GM12878 (cell line): ENCODE measurements around the gene PRX. TPM values are rescaled to one million over a fixed set of nuclear protein-coding genes. Genes with fewer than 3 reads are reported as not detected.

Source experiments
- BACH1 ChIP-seq: fragments of 450-650 bp; IDR thresholded peaks from 2 replicates; pipeline ENCODE4 v1.6.1; 2017; ENCODE audit warnings: mild to moderate bottlenecking, borderline replicate concordance
- CBX3 ChIP-seq: fragments of 200-600 bp; sonication (generic); IDR thresholded peaks from 2 replicates; pipeline ENCODE4 v1.6.1; 2016; ENCODE audit warnings: low read depth, borderline replicate concordance
- CBX5 ChIP-seq: sonication (generic); IDR thresholded peaks from 2 replicates; pipeline ENCODE4 v1.6.1; 2016; ENCODE audit warnings: low read depth, moderate library complexity, mild to moderate bottlenecking, inconsistent platforms
- CHD1 ChIP-seq: IDR thresholded peaks from 2 replicates; pipeline ENCODE4 v1.6.1; 2012; ENCODE audit warnings: low read depth, low read length, improper control_type of control experiment
- ETV6 ChIP-seq, 2 experiments: fragments of 450-650 bp in 1 of 2; IDR thresholded peaks in 1 of 2; conservative IDR thresholded peaks in 1 of 2; 2 replicates each; pipeline ENCODE4 v1.6.1; 2014; ENCODE audit warnings: antibody characterized with exemption in 1 of 2, borderline replicate concordance in 1 of 2, low read depth in 1 of 2, mild to moderate bottlenecking in 1 of 2, moderate library complexity in 1 of 2
- KDM1A ChIP-seq: fragments of 200-600 bp; sonication (generic); IDR thresholded peaks from 2 replicates; pipeline ENCODE4 v1.6.1; 2016; ENCODE audit warnings: borderline replicate concordance
- MEF2B ChIP-seq: fragments of 450-650 bp; IDR thresholded peaks from 2 replicates; pipeline ENCODE4 v1.6.1; 2018; ENCODE audit warnings: mild to moderate bottlenecking, moderate library complexity; ENCODE audit not compliant: partially characterized antibody, poor library complexity, severe bottlenecking
- MYC ChIP-seq: IDR thresholded peaks from 2 replicates; pipeline ENCODE4 v1.6.1; 2011; ENCODE audit warnings: mild to moderate bottlenecking, low read length, moderate library complexity, inconsistent platforms; ENCODE audit not compliant: insufficient read depth, insufficient replicate concordance, insufficient read length, severe bottlenecking
- NR2C1 ChIP-seq: fragments of 450-650 bp; IDR thresholded peaks from 2 replicates; pipeline ENCODE4 v1.6.1; 2017; ENCODE audit warnings: antibody characterized with exemption, mild to moderate bottlenecking, moderate library complexity
- PML ChIP-seq: IDR thresholded peaks from 2 replicates; pipeline ENCODE4 v1.6.1; 2012; ENCODE audit warnings: low read length, inconsistent platforms
- SUPT20H ChIP-seq: IDR thresholded peaks from 2 replicates; pipeline ENCODE4 v1.6.1; 2011; ENCODE audit warnings: low read depth, mild to moderate bottlenecking, low read length, moderate library complexity, borderline replicate concordance; ENCODE audit not compliant: control insufficient read depth
- SUZ12 ChIP-seq: fragments of 200-600 bp; sonication (generic); IDR thresholded peaks from one replicate; pipeline ENCODE4 v1.6.1; 2018; ENCODE audit warnings: antibody characterized with exemption, mild to moderate bottlenecking; ENCODE audit not compliant: unreplicated experiment
- TCF3 ChIP-seq: IDR thresholded peaks from 2 replicates; pipeline ENCODE4 v1.6.1; 2012; ENCODE audit warnings: low read depth, mild to moderate bottlenecking, low read length, borderline replicate concordance; ENCODE audit not compliant: insufficient read depth
- ZBTB33 ChIP-seq: fragments of 450-650 bp; IDR thresholded peaks from 2 replicates; pipeline ENCODE4 v1.6.1; 2017; ENCODE audit warnings: mild to moderate bottlenecking
- polyA plus RNA-seq, 11 experiments: library from polyadenylated mRNA; depleted of rRNA in 4 of 11; unstranded in 6 of 11; stranded (reverse) in 5 of 11; fragments of >200 nt; fragmentation: Nextera tagmentation in 4 of 11; fragmentation: Illumina TruSeq in 1 of 11; extraction: Ambion mirVana in 4 of 11; extraction: Trizol in 1 of 11; gene quantifications; 1 replicate in 1 of 11; 2 replicates in 10 of 11; pipeline versions ENCODE4 v1.2.1 to v1.2.3, GENCODE V29; 2011 to 2016; ENCODE audit warnings: inconsistent platforms in 2 of 11, missing spikeins in 2 of 11, low read depth in 1 of 11
- total RNA-seq, 4 experiments: library from RNA; depleted of rRNA in 3 of 4; stranded (reverse); fragments of >200 nt in 3 of 4; fragmentation: Illumina TruSeq in 1 of 4; extraction: Trizol in 1 of 4; gene quantifications; 2 replicates each; pipeline versions ENCODE4 v1.2.1 to v1.2.3, GENCODE V29; 2013 to 2021
- TF ChIP-seq, protein P1 (sequence below): fragments of 450-650 bp; IDR thresholded peaks from 2 replicates; pipeline ENCODE4 v1.6.1; 2016; ENCODE audit warnings: mild to moderate bottlenecking, moderate library complexity, borderline replicate concordance
- TF ChIP-seq, protein P2 (sequence below): fragments of 450-650 bp; IDR thresholded peaks from 2 replicates; pipeline ENCODE4 v1.6.1; 2014; ENCODE audit warnings: mild to moderate bottlenecking
- TF ChIP-seq, protein P3 (sequence below): fragments of 450-650 bp; IDR thresholded peaks from 2 replicates; pipeline ENCODE4 v1.6.1; 2018; ENCODE audit warnings: borderline replicate concordance, mild to moderate bottlenecking; ENCODE audit not compliant: partially characterized antibody

Gene PRX
- total and polyA plus RNA-seq, 10 of the 15 experiments (the other 5 are each of a cell fraction or from before 2014, with no cell fraction given), result 0.02 to 1.4 (median 0.54) TPM; not detected in 1

- TF ChIP-seq SUZ12 (no peak), PML (peak; percentile 77; the same call in 1 of the 2 replicates), CBX3 (no peak), MEF2B (peak; percentile 53), MYC (no peak), ZBTB33 (peak; percentile 98), ETV6 (conservative IDR thresholded peaks at IDR 0.05 in 1 of 2, IDR thresholded peaks at IDR 0.05 in 1 of 2; ENCODE audit: borderline replicate concordance in 1 of 2, low read depth in 1 of 2) (no peak), KDM1A (no peak), TCF3 (peak; percentile 25; the same call in 1 of the 2 replicates), BACH1 (peak; percentile 84; the same call in 1 of the 2 replicates), NR2C1 (no peak), CBX5 (no peak), SUPT20H (no peak), CHD1 (no peak; the same call in 1 of the 2 replicates)
- TF ChIP-seq, protein P1, sequence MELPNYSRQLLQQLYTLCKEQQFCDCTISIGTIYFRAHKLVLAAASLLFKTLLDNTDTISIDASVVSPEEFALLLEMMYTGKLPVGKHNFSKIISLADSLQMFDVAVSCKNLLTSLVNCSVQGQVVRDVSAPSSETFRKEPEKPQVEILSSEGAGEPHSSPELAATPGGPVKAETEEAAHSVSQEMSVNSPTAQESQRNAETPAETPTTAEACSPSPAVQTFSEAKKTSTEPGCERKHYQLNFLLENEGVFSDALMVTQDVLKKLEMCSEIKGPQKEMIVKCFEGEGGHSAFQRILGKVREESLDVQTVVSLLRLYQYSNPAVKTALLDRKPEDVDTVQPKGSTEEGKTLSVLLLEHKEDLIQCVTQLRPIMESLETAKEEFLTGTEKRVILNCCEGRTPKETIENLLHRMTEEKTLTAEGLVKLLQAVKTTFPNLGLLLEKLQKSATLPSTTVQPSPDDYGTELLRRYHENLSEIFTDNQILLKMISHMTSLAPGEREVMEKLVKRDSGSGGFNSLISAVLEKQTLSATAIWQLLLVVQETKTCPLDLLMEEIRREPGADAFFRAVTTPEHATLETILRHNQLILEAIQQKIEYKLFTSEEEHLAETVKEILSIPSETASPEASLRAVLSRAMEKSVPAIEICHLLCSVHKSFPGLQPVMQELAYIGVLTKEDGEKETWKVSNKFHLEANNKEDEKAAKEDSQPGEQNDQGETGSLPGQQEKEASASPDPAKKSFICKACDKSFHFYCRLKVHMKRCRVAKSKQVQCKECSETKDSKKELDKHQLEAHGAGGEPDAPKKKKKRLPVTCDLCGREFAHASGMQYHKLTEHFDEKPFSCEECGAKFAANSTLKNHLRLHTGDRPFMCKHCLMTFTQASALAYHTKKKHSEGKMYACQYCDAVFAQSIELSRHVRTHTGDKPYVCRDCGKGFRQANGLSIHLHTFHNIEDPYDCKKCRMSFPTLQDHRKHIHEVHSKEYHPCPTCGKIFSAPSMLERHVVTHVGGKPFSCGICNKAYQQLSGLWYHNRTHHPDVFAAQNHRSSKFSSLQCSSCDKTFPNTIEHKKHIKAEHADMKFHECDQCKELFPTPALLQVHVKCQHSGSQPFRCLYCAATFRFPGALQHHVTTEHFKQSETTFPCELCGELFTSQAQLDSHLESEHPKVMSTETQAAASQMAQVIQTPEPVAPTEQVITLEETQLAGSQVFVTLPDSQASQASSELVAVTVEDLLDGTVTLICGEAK, result no peak; the same call in 1 of the 2 replicates
- TF ChIP-seq, protein P2, sequence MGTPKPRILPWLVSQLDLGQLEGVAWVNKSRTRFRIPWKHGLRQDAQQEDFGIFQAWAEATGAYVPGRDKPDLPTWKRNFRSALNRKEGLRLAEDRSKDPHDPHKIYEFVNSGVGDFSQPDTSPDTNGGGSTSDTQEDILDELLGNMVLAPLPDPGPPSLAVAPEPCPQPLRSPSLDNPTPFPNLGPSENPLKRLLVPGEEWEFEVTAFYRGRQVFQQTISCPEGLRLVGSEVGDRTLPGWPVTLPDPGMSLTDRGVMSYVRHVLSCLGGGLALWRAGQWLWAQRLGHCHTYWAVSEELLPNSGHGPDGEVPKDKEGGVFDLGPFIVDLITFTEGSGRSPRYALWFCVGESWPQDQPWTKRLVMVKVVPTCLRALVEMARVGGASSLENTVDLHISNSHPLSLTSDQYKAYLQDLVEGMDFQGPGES, result no peak
- TF ChIP-seq, protein P3, sequence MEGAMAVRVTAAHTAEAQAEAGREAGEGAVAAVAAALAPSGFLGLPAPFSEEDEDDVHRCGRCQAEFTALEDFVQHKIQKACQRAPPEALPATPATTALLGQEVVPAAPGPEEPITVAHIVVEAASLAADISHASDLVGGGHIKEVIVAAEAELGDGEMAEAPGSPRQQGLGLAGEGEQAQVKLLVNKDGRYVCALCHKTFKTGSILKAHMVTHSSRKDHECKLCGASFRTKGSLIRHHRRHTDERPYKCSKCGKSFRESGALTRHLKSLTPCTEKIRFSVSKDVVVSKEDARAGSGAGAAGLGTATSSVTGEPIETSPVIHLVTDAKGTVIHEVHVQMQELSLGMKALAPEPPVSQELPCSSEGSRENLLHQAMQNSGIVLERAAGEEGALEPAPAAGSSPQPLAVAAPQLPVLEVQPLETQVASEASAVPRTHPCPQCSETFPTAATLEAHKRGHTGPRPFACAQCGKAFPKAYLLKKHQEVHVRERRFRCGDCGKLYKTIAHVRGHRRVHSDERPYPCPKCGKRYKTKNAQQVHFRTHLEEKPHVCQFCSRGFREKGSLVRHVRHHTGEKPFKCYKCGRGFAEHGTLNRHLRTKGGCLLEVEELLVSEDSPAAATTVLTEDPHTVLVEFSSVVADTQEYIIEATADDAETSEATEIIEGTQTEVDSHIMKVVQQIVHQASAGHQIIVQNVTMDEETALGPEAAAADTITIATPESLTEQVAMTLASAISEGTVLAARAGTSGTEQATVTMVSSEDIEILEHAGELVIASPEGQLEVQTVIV, result peak; percentile 47
These were observed 7.9 kb upstream of the PRX start (continued) for GRCh38 chr19:40420766-40421765.
